CD4-positive, CD25-positive, alpha-beta regulatory T cell (primary cell): Measurements from ENCODE around the gene COX5B. TPM values are rescaled to one million over a fixed set of nuclear protein-coding genes. Genes with fewer than 3 reads are reported as not detected.

ENCODE experiments used
- ATAC-seq, 2 donors: fragments of 150-1000 bp; cut with Tn5 transposase; one replicate each; pipeline ENCODE4 v1.10.0; 2021; ENCODE audit warnings: low read depth in 2 of 2, moderate number of reproducible peaks in 2 of 2, moderate library complexity in 1 of 2
- DNase-seq, 3 donors: peaks; one replicate each; pipeline versions ENCODE4 v3.0.0 to v3.0.0-alpha.2; 2012 to 2022; ENCODE audit warnings: mixed read lengths in 1 of 3
- H3K27ac ChIP-seq: one replicate; pipeline ENCODE4 v1.7.0; 2013; ENCODE audit warnings: mild to moderate bottlenecking, low read length; ENCODE audit not compliant: insufficient read depth, poor library complexity, severe bottlenecking
- H3K27me3 ChIP-seq: one replicate; pipeline ENCODE4 v1.7.0; 2013; ENCODE audit warnings: low read length; ENCODE audit not compliant: control insufficient read depth, insufficient read depth
- H3K36me3 ChIP-seq: one replicate; pipeline ENCODE4 v1.7.0; 2013; ENCODE audit warnings: mild to moderate bottlenecking, low read length, moderate library complexity; ENCODE audit not compliant: control insufficient read depth, insufficient read depth
- H3K4me1 ChIP-seq: 2 replicates; pipeline ENCODE4 v1.7.0; 2013; ENCODE audit warnings: mild to moderate bottlenecking, low read length; ENCODE audit not compliant: insufficient read depth, control insufficient read depth, poor library complexity, severe bottlenecking
- H3K4me3 ChIP-seq: one replicate; pipeline ENCODE4 v1.7.0; 2013; ENCODE audit warnings: low read depth, mild to moderate bottlenecking, low read length, moderate library complexity
- H3K9me3 ChIP-seq, 2 experiments: 1 replicate in 1 of 2; 2 replicates in 1 of 2; pipeline ENCODE4 v1.7.0; 2013; ENCODE audit warnings: low read length in 2 of 2, mild to moderate bottlenecking in 1 of 2, moderate library complexity in 1 of 2; ENCODE audit not compliant: control insufficient read depth in 2 of 2
- H3K27ac Mint-ChIP-seq, 3 donors: one replicate each; pipeline ENCODE4 v1.8.0; 2020 to 2022; ENCODE audit warnings: mild to moderate bottlenecking in 3 of 3, mixed read lengths in 3 of 3, moderate library complexity in 2 of 3
- H3K27me3 Mint-ChIP-seq: one replicate; pipeline ENCODE4 v1.8.0; 2022; ENCODE audit warnings: mild to moderate bottlenecking, mixed read lengths
- H3K36me3 Mint-ChIP-seq: one replicate; pipeline ENCODE4 v1.8.0; 2020; ENCODE audit warnings: mixed read lengths
- H3K4me1 Mint-ChIP-seq, 4 donors: one replicate each; pipeline ENCODE4 v1.8.0; 2020 to 2022; ENCODE audit warnings: mixed read lengths in 4 of 4, mild to moderate bottlenecking in 1 of 4
- H3K4me3 Mint-ChIP-seq, 4 donors: one replicate each; pipeline ENCODE4 v1.8.0; 2020 to 2022; ENCODE audit warnings: mild to moderate bottlenecking in 4 of 4, mixed read lengths in 4 of 4, moderate library complexity in 3 of 4
- H3K9me3 Mint-ChIP-seq, 7 donors: one replicate each; pipeline ENCODE4 v1.8.0; 2020 to 2022; ENCODE audit warnings: mixed read lengths in 7 of 7, mild to moderate bottlenecking in 3 of 7, moderate library complexity in 2 of 7
- polyA plus RNA-seq, 4 donors: library from polyadenylated mRNA; unstranded; fragments of 300-500 nt; fragmentation: Illumina TruSeq; gene quantifications; one replicate each; pipeline ENCODE4 v1.2.3, GENCODE V29; 2021
- total RNA-seq: library from RNA; stranded (reverse); gene quantifications from one replicate; pipeline ENCODE4 v1.2.3, GENCODE V29; 2022

The COX5B gene
- total and polyA plus RNA-seq, 5 donors from 2014 or later = 147 to 538 (median 402) TPM

DNA sequence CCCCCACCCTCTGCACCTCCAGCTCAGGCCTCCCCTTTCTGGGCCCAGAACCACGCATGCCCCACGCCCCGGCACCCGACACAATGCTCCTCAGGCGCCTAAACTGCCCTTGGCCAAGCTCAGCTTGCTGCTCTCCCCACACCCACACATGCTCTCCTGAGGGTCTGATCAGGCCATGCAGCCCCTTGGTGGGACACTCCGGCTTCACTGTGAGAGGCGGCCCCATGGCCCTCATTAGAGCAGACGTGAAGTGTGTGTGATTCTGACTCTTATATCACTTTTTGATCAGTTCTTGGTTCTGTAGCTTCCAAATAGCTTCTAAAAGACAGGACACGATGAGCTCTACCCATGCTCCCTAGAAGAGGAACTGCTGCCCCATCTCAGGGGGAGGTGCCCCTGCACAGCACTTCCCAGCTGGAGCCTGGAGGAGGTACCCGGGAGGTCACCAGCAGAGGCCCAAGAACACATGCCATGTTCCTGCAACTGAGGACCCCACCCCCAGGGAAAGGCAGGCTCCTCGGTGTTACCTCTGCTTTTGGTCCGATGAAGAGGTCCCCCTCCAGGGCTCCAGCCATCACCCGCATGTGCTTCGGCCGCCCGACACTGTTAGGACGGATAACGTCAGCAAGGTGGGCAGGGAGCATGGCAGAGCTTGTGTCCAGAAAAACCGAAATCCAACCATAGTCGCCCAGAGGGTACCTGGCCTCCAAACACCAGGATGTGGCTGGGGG is 14.3 kb downstream of the COX5B start:
- ATAC-seq (no peak), DNase-seq (no peak)
- Histone ChIP-seq H3K27me3 (no peaks in the 10 kb centered on the region), H3K27ac (no peak overlapping the region), H3K9me3 (no peaks in the 10 kb centered on the region), H3K4me3 (no peak overlapping the region), H3K36me3 (peaks cover 31% of the 10 kb centered on the region), H3K4me1 (peaks cover 36% of the 10 kb centered on the region)
- peaks cover 7 to 46% (median 22%) of the 10 kb centered on the region in 4 donors for H3K4me1 Mint-ChIP-seq
- H3K9me3 Mint-ChIP-seq = peaks cover 0 to 1% (median 0%) of the 10 kb centered on the region in 7 donors
- H3K27ac Mint-ChIP-seq = peak overlapping the region in 1 of 3 donors; percentile 56
- peak overlapping the region in 1 of 4 donors; percentile 47 for H3K4me3 Mint-ChIP-seq
- peaks cover 8% of the 10 kb centered on the region for H3K27me3 Mint-ChIP-seq
- H3K36me3 Mint-ChIP-seq = peaks cover 13% of the 10 kb centered on the region

DNA sequence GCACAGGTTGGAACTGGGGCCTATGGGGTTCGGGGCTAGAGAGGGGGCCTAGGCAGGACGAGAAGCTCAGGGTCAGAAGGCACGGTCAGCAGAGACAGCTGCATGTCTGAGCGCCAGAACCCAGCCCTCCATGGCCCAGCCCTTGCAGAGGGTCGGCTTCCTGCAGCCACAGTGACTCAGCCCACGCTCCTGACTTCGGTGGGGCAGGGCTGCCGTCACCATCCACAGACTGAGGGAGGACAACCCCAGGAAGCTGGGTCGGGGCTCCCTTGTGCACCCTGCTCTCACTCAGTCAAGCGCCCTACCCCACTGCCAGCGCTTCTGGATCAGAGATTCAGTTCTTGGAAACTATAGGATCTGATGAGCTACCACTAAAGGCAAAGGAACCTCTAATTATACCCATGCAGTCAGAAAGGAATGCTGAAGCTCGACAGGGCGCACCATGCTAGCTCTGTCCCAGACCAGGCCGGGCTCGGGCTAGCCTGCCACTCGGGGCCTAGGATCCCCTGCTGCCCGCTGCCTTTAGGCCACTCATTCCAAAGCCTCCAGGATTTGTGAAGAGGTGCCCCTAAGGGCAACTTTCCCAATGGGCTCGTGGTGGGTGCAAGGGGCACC is 15.0 kb downstream of the COX5B start:
- H3K4me1 Mint-ChIP-seq = peaks cover 7 to 43% (median 23%) of the 10 kb centered on the region in 4 donors
- no peak overlapping the region for H3K27ac ChIP-seq

GRCh38 chr2:97661927-97662326 is 16.1 kb downstream of the COX5B start:
- Mint-ChIP-seq H3K4me1 (peaks cover 9 to 44% (median 23%) of the 10 kb centered on the region in 4 donors), H3K4me3 (peak overlapping the region; percentile 96 to 98 (median 98)), H3K27ac (peak overlapping the region; percentile 32 to 98 (median 95)), H3K27me3 (peaks cover 8% of the 10 kb centered on the region), H3K9me3 (no peaks in the 10 kb centered on the region), H3K36me3 (peaks cover 11% of the 10 kb centered on the region)
- Histone ChIP-seq H3K4me3 (peak overlapping the region; percentile 97), H3K9me3 (no peaks in the 10 kb centered on the region), H3K36me3 (peaks cover 22% of the 10 kb centered on the region), H3K4me1 (peaks cover 36% of the 10 kb centered on the region), H3K27me3 (no peaks in the 10 kb centered on the region), H3K27ac (peak overlapping the region; percentile 96)
- no peak for ATAC-seq
- DNase-seq = no peak

More for the DNA sequence above, 15.0 kb downstream of the COX5B start:
- Histone ChIP-seq H3K36me3 (peaks cover 31% of the 10 kb centered on the region), H3K4me3 (no peak overlapping the region), H3K4me1 (peaks cover 36% of the 10 kb centered on the region), H3K27me3 (no peaks in the 10 kb centered on the region), H3K9me3 (no peaks in the 10 kb centered on the region)
- peaks cover 8% of the 10 kb centered on the region for H3K27me3 Mint-ChIP-seq
- DNase-seq (no peak), ATAC-seq (no peak)
- peak overlapping the region in 2 of 3 donors; percentile 25 to 95 for H3K27ac Mint-ChIP-seq
- no peaks in the 10 kb centered on the region for H3K9me3 Mint-ChIP-seq
- peak overlapping the region in 3 of 4 donors; percentile 69 to 98 (median 97) for H3K4me3 Mint-ChIP-seq
- peaks cover 12% of the 10 kb centered on the region for H3K36me3 Mint-ChIP-seq

DNA sequence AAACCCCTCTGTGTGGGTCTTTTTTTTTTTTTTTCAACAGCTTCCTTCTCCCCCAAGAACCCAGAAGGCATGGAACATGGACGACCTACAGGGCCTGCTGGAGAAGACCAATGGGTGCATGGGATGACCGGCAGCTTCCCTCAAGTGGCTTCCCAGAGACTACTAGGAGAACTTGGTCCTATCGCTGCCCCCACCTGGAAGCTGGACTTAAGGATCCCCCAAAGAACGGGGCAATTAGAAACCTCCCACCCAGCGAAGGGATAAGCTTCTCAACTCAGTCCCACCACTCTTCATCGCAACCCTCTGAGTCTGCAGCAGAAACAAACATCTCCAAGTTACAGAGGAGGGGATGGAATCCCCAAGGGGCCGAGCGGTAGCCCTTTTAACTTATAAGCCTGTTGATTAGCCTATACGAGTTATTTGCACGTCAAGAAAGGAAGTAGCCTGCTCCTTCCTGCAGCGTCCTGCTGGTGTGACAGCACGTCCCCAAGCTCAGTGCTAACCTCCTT is 16.6 kb downstream of the COX5B start:
- H3K4me1 Mint-ChIP-seq = peaks cover 9 to 45% (median 23%) of the 10 kb centered on the region in 4 donors
- H3K36me3 Mint-ChIP-seq = peaks cover 10% of the 10 kb centered on the region
- H3K27ac ChIP-seq = peak overlapping the region; percentile 96
- H3K36me3 ChIP-seq = peaks cover 17% of the 10 kb centered on the region
- peak overlapping the region; percentile 97 for H3K4me3 ChIP-seq
- ATAC-seq (peak in 1 of 2 donors; percentile 27), DNase-seq (peak in 1 of 3 donors; percentile 82)
- H3K9me3 ChIP-seq = no peaks in the 10 kb centered on the region
- peak overlapping the region; percentile 96 to 98 (median 98) for H3K4me3 Mint-ChIP-seq
- peak overlapping the region; percentile 72 to 98 (median 95) for H3K27ac Mint-ChIP-seq
- H3K4me1 ChIP-seq = peaks cover 36% of the 10 kb centered on the region
- no peaks in the 10 kb centered on the region for H3K9me3 Mint-ChIP-seq
- H3K27me3 ChIP-seq = no peaks in the 10 kb centered on the region
- peaks cover 8% of the 10 kb centered on the region for H3K27me3 Mint-ChIP-seq

DNA sequence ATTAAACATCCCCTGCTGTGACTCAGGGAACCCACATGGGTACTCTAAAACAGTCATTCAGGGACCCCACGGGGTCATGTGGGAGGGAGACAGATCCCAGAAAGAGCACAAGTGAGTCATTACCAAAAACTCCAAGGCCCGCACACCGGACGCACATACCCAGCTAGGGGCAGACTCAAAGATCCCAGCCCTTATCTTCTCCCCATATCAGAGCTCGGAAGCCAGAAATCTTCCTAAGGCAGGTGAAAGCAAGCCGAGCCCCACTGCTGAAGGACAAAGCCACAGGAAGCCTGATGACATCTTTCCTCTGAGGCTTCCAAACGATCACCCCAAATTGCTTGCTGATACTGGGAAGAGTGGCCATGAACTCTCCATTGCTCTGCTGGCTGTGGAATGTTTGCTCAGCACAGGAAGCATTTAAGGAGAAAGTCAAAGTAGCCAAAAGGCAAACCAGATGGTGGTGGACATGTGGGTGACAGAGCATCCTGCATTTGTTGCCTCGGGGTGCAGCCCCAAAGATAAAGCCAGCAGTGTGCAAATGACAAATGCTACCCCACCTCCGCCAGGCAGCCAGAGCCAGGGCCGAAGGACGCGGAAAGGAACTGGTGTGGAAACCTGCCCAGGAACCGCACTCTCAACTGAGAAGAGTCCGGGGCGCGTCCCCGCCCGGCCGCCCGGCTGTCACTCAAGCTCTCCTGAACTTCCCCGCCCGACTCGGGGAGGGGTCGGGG is 17.2 kb downstream of the COX5B start:
- no peaks in the 10 kb centered on the region for H3K9me3 Mint-ChIP-seq
- H3K27me3 ChIP-seq = no peaks in the 10 kb centered on the region
- peaks cover 36% of the 10 kb centered on the region for H3K4me1 ChIP-seq
- peak overlapping the region; percentile 72 to 98 (median 95) for H3K27ac Mint-ChIP-seq
- peak overlapping the region; percentile 96 for H3K27ac ChIP-seq
- peak overlapping the region; percentile 97 for H3K4me3 ChIP-seq
- H3K36me3 Mint-ChIP-seq = peaks cover 10% of the 10 kb centered on the region
- peaks cover 9 to 45% (median 23%) of the 10 kb centered on the region in 4 donors for H3K4me1 Mint-ChIP-seq
- peaks cover 11% of the 10 kb centered on the region for H3K36me3 ChIP-seq
- DNase-seq = peak; percentile 55 to 80 (median 64)
- peak; percentile 12 to 17 for ATAC-seq
- peak overlapping the region; percentile 96 to 98 (median 98) for H3K4me3 Mint-ChIP-seq
- no peaks in the 10 kb centered on the region for H3K9me3 ChIP-seq
- H3K27me3 Mint-ChIP-seq = peaks cover 8% of the 10 kb centered on the region

DNA sequence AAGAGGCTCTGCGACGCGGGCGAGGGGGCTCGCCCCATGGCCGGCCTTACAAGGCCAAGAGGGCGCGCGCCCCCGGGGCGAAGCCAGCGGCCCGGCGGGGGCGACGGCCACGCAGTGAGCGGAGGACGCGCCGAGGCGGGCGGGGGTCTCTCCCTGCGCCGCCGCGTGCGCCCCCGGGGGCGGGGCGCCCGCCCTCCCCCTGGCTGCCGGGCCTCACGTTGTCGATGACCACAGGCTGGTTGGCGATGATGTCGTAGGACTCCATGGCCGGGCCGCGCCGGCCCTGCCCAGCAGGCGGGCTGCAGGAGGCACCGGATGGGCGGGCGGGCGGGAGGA is 17.7 kb downstream of the COX5B start:
- Histone ChIP-seq H3K36me3 (peaks cover 6% of the 10 kb centered on the region), H3K4me3 (peak overlapping the region; percentile 97), H3K9me3 (no peaks in the 10 kb centered on the region), H3K27me3 (no peaks in the 10 kb centered on the region), H3K27ac (peak overlapping the region; percentile 96), H3K4me1 (peaks cover 36% of the 10 kb centered on the region)
- Mint-ChIP-seq H3K4me1 (peaks cover 9 to 45% (median 23%) of the 10 kb centered on the region in 4 donors), H3K36me3 (peaks cover 6% of the 10 kb centered on the region), H3K9me3 (no peaks in the 10 kb centered on the region), H3K27me3 (peaks cover 8% of the 10 kb centered on the region), H3K4me3 (peak overlapping the region in 3 of 4 donors; percentile 96 to 98 (median 97)), H3K27ac (peak overlapping the region in 2 of 3 donors; percentile 72 to 99)
- no peak for DNase-seq
- no peak for ATAC-seq

- Mint-ChIP-seq H3K4me3 (peak within 1 kb of the TSS; percentile 96 to 99 (median 98)), H3K27me3 (peaks cover 8% of the 10 kb centered on the region), H3K36me3 (peaks cover 6% of the 10 kb centered on the region), H3K9me3 (no peaks in the 10 kb centered on the region), H3K27ac (peak within 1 kb of the TSS; percentile 72 to 99 (median 98)), H3K4me1 (peaks cover 9 to 45% (median 23%) of the 10 kb centered on the region in 4 donors)
- peaks cover 36% of the 10 kb centered on the region for H3K4me1 ChIP-seq
- DNase-seq (peak; percentile 97 to 99 (median 99)), ATAC-seq (peak; percentile 89 to 91)
- H3K9me3 ChIP-seq = no peaks in the 10 kb centered on the region
- H3K27me3 ChIP-seq = no peaks in the 10 kb centered on the region
- H3K36me3 ChIP-seq = peaks cover 4% of the 10 kb centered on the region
- H3K27ac ChIP-seq = peak within 1 kb of the TSS; percentile 96
- H3K4me3 ChIP-seq = peak within 1 kb of the TSS; percentile 97
Measured at GRCh38 chr2:97663962-97664635, 18.2 kb downstream of the COX5B start, which contains the start of gene ACTR1B. TSS of gene ACTR1B (minus strand) at chr2:97664044. CDS start at chr2:97663890, 154 bp downstream.
